HEK293 (cell line): ENCODE results near the gene ZNF33A.
A peak's percentile ranks its signal among the peaks of the same experiment; 100 is the strongest.

Experiments
- CTCF ChIA-PET: fragments of 350-600 bp; formaldehyde crosslinking; extraction: SDS; loops from one replicate; lab custom pipeline; 2021; ENCODE audit warnings: antibody characterized with exemption; lab: Yijun Ruan, JAX
- POLR2A ChIA-PET: fragments of 300-600 bp; formaldehyde crosslinking; extraction: SDS; loops from one replicate; lab custom pipeline; 2020; ENCODE audit warnings: antibody characterized with exemption, inconsistent platforms; lab: Yijun Ruan, JAX
- H3K27ac ChIP-seq: fragments of 200-500 bp; sonication (Bioruptor generic); 2 replicates; pipeline ENCODE4 v1.5.1; 2014; ENCODE audit warnings: low read depth, low read length, control low read depth, inconsistent platforms; ENCODE audit errors: extremely low read depth
- H3K36me3 ChIP-seq, 2 experiments: fragments of 200-500 bp in 1 of 2; sonication (Bioruptor generic) in 1 of 2; 1 replicate in 1 of 2; 2 replicates in 1 of 2; pipeline ENCODE4 v1.5.1; 2014 to 2017; ENCODE audit warnings: inconsistent platforms in 2 of 2, low read length in 2 of 2; ENCODE audit not compliant: control insufficient read depth in 2 of 2, insufficient read depth in 1 of 2
- H3K4me1 ChIP-seq: fragments of 200-500 bp; sonication (Bioruptor generic); 2 replicates; pipeline ENCODE4 v1.5.1; 2014; ENCODE audit warnings: mild to moderate bottlenecking, low read length, inconsistent platforms; ENCODE audit not compliant: control insufficient read depth, insufficient read depth
- H3K4me3 ChIP-seq: 2 replicates; pipeline ENCODE4 v1.5.1; 2011; ENCODE audit warnings: low read depth, mild to moderate bottlenecking, control low read depth, low read length, moderate library complexity
- H3K9me3 ChIP-seq: fragments of 200-500 bp; sonication (Bioruptor generic); 2 replicates; pipeline ENCODE4 v1.5.1; 2014; ENCODE audit warnings: low read depth, low read length, inconsistent platforms; ENCODE audit not compliant: control insufficient read depth, insufficient read depth
- AEBP2 ChIP-seq: fragments of 450-650 bp; formaldehyde crosslinking; IDR thresholded peaks from 2 replicates; pipeline ENCODE4 v1.5.1; 2016; ENCODE audit warnings: missing biosample characterization, missing genetic modification characterization, borderline replicate concordance
- ATF2 ChIP-seq: fragments of 450-650 bp; formaldehyde crosslinking; IDR thresholded peaks from 2 replicates; pipeline ENCODE4 v1.5.1; 2016; ENCODE audit warnings: missing biosample characterization, missing genetic modification characterization, low read depth
- BCL11A ChIP-seq: fragments of 450-650 bp; formaldehyde crosslinking; IDR thresholded peaks from 2 replicates; pipeline ENCODE4 v1.5.1; 2016; ENCODE audit warnings: low read depth, missing biosample characterization, missing genetic modification characterization
- EGR2 ChIP-seq: fragments of 450-650 bp; formaldehyde crosslinking; IDR thresholded peaks from 2 replicates; pipeline ENCODE4 v1.5.1; 2016; ENCODE audit warnings: low read depth, missing biosample characterization, missing genetic modification characterization
- KLF10 ChIP-seq: fragments of 450-650 bp; IDR thresholded peaks from 2 replicates; pipeline ENCODE4 v1.5.1; 2018; ENCODE audit warnings: missing biosample characterization, mild to moderate bottlenecking, missing genetic modification characterization
- MZF1 ChIP-seq: fragments of 450-650 bp; formaldehyde crosslinking; IDR thresholded peaks from 2 replicates; pipeline ENCODE4 v1.5.1; 2017; ENCODE audit warnings: missing biosample characterization, missing genetic modification characterization, borderline replicate concordance
- OSR2 ChIP-seq: fragments of 450-650 bp; formaldehyde crosslinking; IDR thresholded peaks from 2 replicates; pipeline ENCODE4 v1.5.1; 2016; ENCODE audit warnings: missing biosample characterization, missing genetic modification characterization
- SALL2 ChIP-seq: fragments of 450-650 bp; formaldehyde crosslinking; IDR thresholded peaks from 2 replicates; pipeline ENCODE4 v1.5.0; 2017; ENCODE audit warnings: missing biosample characterization, mild to moderate bottlenecking, missing genetic modification characterization, borderline replicate concordance
- SP3 ChIP-seq: fragments of 450-650 bp; formaldehyde crosslinking; IDR thresholded peaks from 2 replicates; pipeline ENCODE4 v1.5.1; 2016; ENCODE audit warnings: missing biosample characterization, missing genetic modification characterization
- SP7 ChIP-seq: fragments of 450-650 bp; formaldehyde crosslinking; IDR thresholded peaks from 2 replicates; pipeline ENCODE4 v1.5.1; 2016; ENCODE audit warnings: missing biosample characterization, missing genetic modification characterization
- YY1 ChIP-seq: fragments of 450-650 bp; formaldehyde crosslinking; IDR thresholded peaks from 2 replicates; pipeline ENCODE4 v1.5.1; 2018; ENCODE audit warnings: missing biosample characterization, missing genetic modification characterization
- ZBTB17 ChIP-seq: fragments of 450-650 bp; formaldehyde crosslinking; IDR thresholded peaks from 2 replicates; pipeline ENCODE4 v1.5.1; 2016; ENCODE audit warnings: missing biosample characterization, missing genetic modification characterization
- ZBTB20 ChIP-seq: fragments of 450-650 bp; formaldehyde crosslinking; IDR thresholded peaks from 2 replicates; pipeline ENCODE4 v1.5.1; 2016; ENCODE audit warnings: missing biosample characterization, missing genetic modification characterization
- ZIC2 ChIP-seq: fragments of 450-650 bp; formaldehyde crosslinking; IDR thresholded peaks from 2 replicates; pipeline ENCODE4 v1.5.1; 2016; ENCODE audit warnings: missing biosample characterization, missing genetic modification characterization
- ZNF335 ChIP-seq: fragments of 450-650 bp; formaldehyde crosslinking; conservative IDR thresholded peaks from 2 replicates; pipeline ENCODE4 v1.5.1; 2016; ENCODE audit warnings: missing biosample characterization, missing genetic modification characterization
- ZNF341 ChIP-seq: fragments of 450-650 bp; formaldehyde crosslinking; IDR thresholded peaks from 2 replicates; pipeline ENCODE4; 2016; ENCODE audit warnings: low read depth, missing biosample characterization, missing genetic modification characterization
- ZNF362 ChIP-seq: fragments of 450-650 bp; formaldehyde crosslinking; IDR thresholded peaks from 2 replicates; pipeline ENCODE4 v1.5.1; 2016; ENCODE audit warnings: missing biosample characterization, missing genetic modification characterization
- ZNF48 ChIP-seq: fragments of 450-650 bp; formaldehyde crosslinking; IDR thresholded peaks from 2 replicates; pipeline ENCODE4 v1.5.1; 2016; ENCODE audit warnings: missing biosample characterization, missing genetic modification characterization
- ZNF514 ChIP-seq: fragments of 450-650 bp; formaldehyde crosslinking; IDR thresholded peaks from 2 replicates; pipeline ENCODE4 v1.5.1; 2016; ENCODE audit warnings: missing biosample characterization, missing genetic modification characterization
- ZNF548 ChIP-seq: fragments of 450-650 bp; formaldehyde crosslinking; IDR thresholded peaks from 2 replicates; pipeline ENCODE4 v1.5.1; 2016; ENCODE audit warnings: missing biosample characterization, missing genetic modification characterization
- ZNF549 ChIP-seq: fragments of 450-650 bp; IDR thresholded peaks from 2 replicates; pipeline ENCODE4 v1.5.1; 2018; ENCODE audit warnings: missing biosample characterization, missing genetic modification characterization, mild to moderate bottlenecking, inconsistent platforms, moderate library complexity
- ZNF626 ChIP-seq: fragments of 450-650 bp; sonication (Bioruptor Pico); formaldehyde crosslinking; IDR thresholded peaks from 2 replicates; pipeline ENCODE4 v1.5.1; 2018; ENCODE audit warnings: missing biosample characterization, missing genetic modification characterization, inconsistent platforms
- ZNF660 ChIP-seq: fragments of 450-650 bp; IDR thresholded peaks from 2 replicates; pipeline ENCODE4 v1.5.1; 2018; ENCODE audit warnings: missing biosample characterization, mild to moderate bottlenecking, missing genetic modification characterization
- ZSCAN18 ChIP-seq: fragments of 450-650 bp; formaldehyde crosslinking; IDR thresholded peaks from 2 replicates; pipeline ENCODE4 v1.5.1; 2016; ENCODE audit warnings: missing biosample characterization, missing genetic modification characterization

The ZNF33A gene

GRCh38 chr10:38010119-38010903 is at the start of gene ZNF33A (continued):
- TF ChIP-seq ZSCAN18 (no peak), SP7 (peak; percentile 25), ZBTB17 (tag by site-specific recombination) (peak; percentile 50), MZF1 (tag by site-specific recombination) (peak; percentile 25; the same call in 1 of the 2 replicates), ZNF362 (tag by site-specific recombination) (no peak), KLF10 (tag by site-specific recombination) (no peak), OSR2 (tag by site-specific recombination) (no peak), ZNF660 (tag by site-specific recombination) (no peak; the same call in 1 of the 2 replicates), YY1 (tag by site-specific recombination) (0 out of 2 replicates have a peak, but pooled peaks have one; percentile 19), ZNF514 (no peak), ATF2 (tag by site-specific recombination) (no peak), ZIC2 (tag by site-specific recombination) (peak; percentile 84), ZNF335 (tag by site-specific recombination) (peak; percentile 98), SALL2 (tag by site-specific recombination) (no peak)

- ChIA-PET CTCF (no interaction called here), POLR2A (no interaction called here)
- no peak for TF ChIP-seq ZBTB17 (tag by site-specific recombination)
- no peak for TF ChIP-seq BCL11A (tag by site-specific recombination)
- no peak for TF ChIP-seq ZNF341 (tag by site-specific recombination)
- TF ChIP-seq ZNF549 (tag by site-specific recombination) = no peak
- H3K9me3 ChIP-seq = no peaks in the 10 kb centered on the region
- no peaks in the 10 kb centered on the region for H3K4me1 ChIP-seq
- H3K36me3 ChIP-seq = peaks cover 0 to 10% of the 10 kb centered on the region in 2 experiments; a peak in 2 of 3 replicates
- no peak overlapping the region for H3K4me3 ChIP-seq
- H3K27ac ChIP-seq = no peak overlapping the region
Measured at GRCh38 chr10:37965006-37965405, 45.5 kb upstream of the ZNF33A start.

- Histone ChIP-seq H3K9me3 (no peaks in the 10 kb centered on the region), H3K4me3 (no peak overlapping the region), H3K36me3 (peaks cover 0 to 11% of the 10 kb centered on the region in 2 experiments; a peak in 2 of 3 replicates), H3K4me1 (no peaks in the 10 kb centered on the region), H3K27ac (no peak overlapping the region)
- CTCF ChIA-PET = no interaction called here
- no peak for TF ChIP-seq ZBTB20 (tag by site-specific recombination)
- no peak for TF ChIP-seq ZNF48
- TF ChIP-seq AEBP2 (tag by site-specific recombination) = no peak
- no peak for TF ChIP-seq SP3
- TF ChIP-seq ZNF626 = no peak
- no peak for TF ChIP-seq ZNF548 (tag by site-specific recombination)
- TF ChIP-seq EGR2 (tag by site-specific recombination) = no peak
- POLR2A ChIA-PET = no interaction called here
Measured at GRCh38 chr10:37972396-37972795, 38.1 kb upstream of the ZNF33A start.
